SH-SY5Y (cell line): ENCODE data around the gene CRYBG2.

Experiments used
- GATA2 ChIP-seq: IDR thresholded peaks from 2 replicates; pipeline ENCODE4 v1.6.1; 2011; ENCODE audit warnings: mild to moderate bottlenecking, low read depth, low read length
- GATA3 ChIP-seq: IDR thresholded peaks from 2 replicates; pipeline ENCODE4 v1.6.1; 2011; ENCODE audit warnings: low read depth, mild to moderate bottlenecking, low read length, moderate library complexity

DNA sequence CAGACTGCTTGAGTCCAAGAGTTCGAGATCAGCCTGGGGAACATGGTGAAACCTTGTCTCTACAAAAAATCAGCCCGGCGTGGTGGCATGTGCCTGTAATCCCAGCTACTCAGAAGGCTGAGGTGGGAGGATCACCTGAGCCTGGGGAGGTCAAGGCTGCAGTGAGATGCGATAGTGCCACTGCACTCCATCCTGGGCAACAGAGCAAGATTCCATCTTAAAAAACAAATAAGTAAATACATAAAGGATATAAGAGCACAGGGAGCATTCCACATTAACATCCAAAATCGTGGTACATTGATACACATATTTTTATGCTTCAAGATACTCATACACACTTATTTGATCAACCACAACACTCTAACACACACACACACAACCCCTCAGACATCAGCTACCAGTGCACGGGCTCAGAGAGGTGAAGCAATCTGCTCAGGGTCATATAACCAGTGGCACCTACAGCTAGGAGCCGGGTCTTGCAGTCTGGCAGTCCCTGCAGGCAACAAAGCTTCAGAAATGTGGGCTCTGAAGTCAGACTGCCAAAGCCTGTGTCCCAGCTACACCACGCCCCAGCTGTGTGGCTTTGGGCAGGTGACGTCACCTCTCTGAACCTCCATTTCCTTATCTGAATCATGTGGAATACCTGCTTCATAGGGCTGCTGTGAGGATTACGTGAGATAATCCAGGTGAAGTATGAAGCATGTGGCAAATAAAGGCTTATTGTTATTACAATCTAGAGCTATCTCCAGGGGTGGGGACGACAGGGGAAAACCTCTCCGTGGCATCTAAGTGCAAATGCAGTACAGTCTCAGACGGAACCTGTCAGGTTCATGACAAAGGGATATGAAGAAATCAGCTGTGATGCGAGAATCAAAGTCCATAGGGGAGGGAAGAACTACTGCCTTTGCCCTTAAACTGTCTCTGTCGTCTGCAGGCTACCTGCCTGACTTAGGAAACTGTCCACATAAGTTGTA, 4.8 kb upstream of the CRYBG2 start:
- TF ChIP-seq GATA3 = no peak
- TF ChIP-seq GATA2 = no peak
